ENCODE data around the gene UQCRFS1.

UQCRFS1 gene

DNA sequence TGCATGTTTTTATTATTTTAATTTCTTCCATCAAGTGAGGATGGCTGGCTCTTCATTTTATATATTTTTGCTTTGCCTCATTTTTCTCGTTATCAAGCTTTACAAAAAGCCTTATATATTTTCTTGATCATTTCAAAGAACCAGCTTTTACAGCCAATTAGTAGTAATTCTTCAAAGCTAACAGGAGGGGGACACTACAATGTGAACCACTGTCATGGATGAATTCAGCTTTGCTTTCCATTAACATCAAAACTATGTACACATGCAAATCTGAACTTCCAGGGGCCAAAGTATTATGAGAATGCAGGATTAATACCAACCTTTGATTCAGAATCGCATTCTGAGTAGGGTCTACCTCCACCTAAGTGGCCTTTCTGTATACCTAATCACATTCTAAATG, 11.1 kb downstream of the UQCRFS1 start:
- H3K9me3 Mint-ChIP-seq: peaks cover 4 to 19% of the 10 kb centered on the region in 2 donors
- DNase-seq: no peak

DNA sequence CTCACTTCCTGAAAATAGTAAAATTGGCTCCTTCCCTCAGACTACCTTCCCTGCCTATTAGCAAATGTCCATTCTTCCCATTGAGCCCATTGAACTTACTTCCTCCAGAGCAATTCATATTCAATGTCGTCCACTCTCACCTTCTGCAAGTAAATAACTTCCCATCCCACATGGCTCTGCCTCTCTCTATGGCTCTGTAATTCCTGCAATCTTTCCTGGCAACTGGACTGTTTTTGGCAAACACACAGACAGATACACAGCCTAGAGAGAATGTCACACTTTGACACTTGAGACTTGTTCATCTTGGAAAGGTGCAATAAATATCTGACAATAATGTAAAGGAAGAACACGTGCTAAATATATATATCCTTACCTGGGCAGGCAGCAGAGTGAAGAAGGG, 18.3 kb downstream of the UQCRFS1 start:
- Mint-ChIP-seq H3K27me3 (no peaks in the 10 kb centered on the region), H3K27ac (no peak overlapping the region), H3K4me3 (no peak overlapping the region), H3K4me1 (peaks cover 8% of the 10 kb centered on the region), H3K9me3 (peaks cover 4 to 21% of the 10 kb centered on the region in 2 donors)
- no peak for DNase-seq
- ATAC-seq: no peak

More for the DNA sequence above, 11.1 kb downstream of the UQCRFS1 start:
- ATAC-seq: no peak
- Mint-ChIP-seq H3K4me1 (no peaks in the 10 kb centered on the region), H3K27ac (no peak overlapping the region), H3K27me3 (no peaks in the 10 kb centered on the region), H3K4me3 (no peak overlapping the region)

DNA sequence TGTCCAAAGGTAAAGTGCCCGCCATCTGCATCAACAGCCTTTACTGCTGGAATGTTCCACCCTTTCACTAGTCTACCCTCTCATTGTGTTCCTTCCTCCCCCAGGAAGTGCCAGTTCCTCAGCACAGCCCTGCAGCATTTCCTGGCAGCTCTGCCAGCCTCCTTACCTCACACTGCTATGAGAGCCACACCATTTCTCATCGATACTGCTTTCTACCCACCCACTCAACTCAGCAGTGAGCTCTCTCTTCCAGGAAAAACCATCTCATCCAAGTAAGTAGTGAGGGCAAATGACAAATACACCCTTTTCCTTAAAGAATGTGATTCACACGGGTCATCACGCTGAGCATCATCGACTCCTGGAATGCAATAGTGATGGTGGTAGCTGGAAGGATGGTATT, 19.8 kb downstream of the UQCRFS1 start:
- no peak overlapping the region for H3K4me3 Mint-ChIP-seq
- peaks cover 8% of the 10 kb centered on the region for H3K4me1 Mint-ChIP-seq
- DNase-seq: no peak
- ATAC-seq: no peak
- peaks cover 4 to 13% of the 10 kb centered on the region in 2 donors for H3K9me3 Mint-ChIP-seq
- H3K27ac Mint-ChIP-seq: peak overlapping the region in 1 of 2 donors; percentile 7
- H3K27me3 Mint-ChIP-seq: no peaks in the 10 kb centered on the region

DNA sequence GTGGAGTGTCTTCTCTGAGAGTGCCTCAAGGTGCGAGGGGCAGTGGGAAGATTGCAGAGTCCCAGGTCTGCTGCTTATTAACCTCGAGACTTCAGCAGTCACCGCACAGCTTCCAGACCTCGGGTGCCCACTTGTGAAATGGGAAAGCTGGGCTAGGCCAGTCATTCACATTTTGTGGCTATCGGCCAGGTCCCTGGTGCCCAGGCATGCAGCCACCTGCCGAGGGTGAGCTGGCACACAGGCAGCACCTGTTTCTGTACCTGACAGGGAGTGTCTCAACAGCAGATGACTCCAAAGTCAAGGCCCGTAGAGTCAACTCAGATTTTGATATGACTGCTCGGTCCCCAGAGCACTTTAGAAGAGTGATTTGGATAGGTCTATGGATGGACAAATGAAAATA, 21.9 kb downstream of the UQCRFS1 start:
- no peak for DNase-seq
- no peak for ATAC-seq
- no peak overlapping the region for H3K4me3 Mint-ChIP-seq
- H3K9me3 Mint-ChIP-seq: no peaks in the 10 kb centered on the region
- no peaks in the 10 kb centered on the region for H3K27me3 Mint-ChIP-seq
- no peak overlapping the region for H3K27ac Mint-ChIP-seq
- H3K4me1 Mint-ChIP-seq: peaks cover 8% of the 10 kb centered on the region

DNA sequence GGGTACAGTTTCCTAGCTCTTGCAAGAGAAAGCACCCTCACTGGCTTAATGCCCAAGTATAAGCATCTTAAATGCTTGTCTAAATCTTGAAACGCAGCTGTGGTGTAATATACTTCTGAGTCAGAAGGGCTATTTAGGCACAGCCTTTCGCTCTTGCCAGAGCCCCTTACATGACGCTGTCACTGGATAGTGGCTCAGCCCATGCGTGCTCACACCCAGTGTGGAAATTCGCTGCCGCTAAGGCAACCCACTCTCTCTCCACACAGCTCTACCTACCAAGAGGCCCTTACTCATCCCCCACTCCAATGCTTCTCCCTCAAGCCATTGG, 24.0 kb downstream of the UQCRFS1 start:
- H3K4me1 Mint-ChIP-seq: peaks cover 8% of the 10 kb centered on the region
- H3K27ac Mint-ChIP-seq: peak overlapping the region in 1 of 2 donors; percentile 10
- DNase-seq (no peak), ATAC-seq (no peak)
- H3K4me3 Mint-ChIP-seq: no peak overlapping the region
- H3K9me3 Mint-ChIP-seq: no peaks in the 10 kb centered on the region
- H3K27me3 Mint-ChIP-seq: no peaks in the 10 kb centered on the region

DNA sequence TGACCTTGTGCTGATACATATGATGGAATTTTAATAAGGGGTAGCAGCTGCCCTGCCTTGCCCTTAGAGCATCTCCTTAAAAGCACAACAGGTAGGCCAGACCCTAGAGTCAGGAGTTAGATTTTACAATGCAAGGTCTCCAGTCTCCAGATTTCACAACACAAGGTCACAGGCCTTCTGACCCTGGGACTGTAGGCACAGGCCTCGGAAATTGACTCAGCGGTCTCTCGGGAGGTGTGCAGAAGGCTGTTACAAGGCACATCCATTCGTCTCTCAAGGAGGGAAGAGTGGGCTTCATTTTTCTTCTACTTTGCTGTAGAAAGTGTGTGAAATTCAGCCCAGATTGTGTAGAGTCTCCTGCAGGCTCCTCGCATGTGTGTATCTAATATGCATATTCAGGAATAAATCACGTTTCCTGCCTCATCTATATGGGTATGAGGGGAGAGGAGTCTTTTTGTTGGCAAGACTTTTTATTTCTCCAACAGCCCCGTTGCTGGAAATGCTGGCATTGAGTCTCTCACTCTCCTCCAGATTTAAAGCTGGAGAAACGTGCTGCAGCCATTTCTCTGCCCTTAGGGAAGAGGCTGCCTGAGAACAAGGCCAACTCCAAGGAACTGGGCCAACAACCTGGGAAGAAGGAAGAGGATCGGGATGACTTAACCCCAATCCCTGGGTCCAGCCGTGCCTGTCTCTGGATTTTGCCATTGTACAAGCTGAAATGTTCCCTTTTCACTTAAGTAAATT, 24.5 kb downstream of the UQCRFS1 start:
- DNase-seq: no peak

DNA sequence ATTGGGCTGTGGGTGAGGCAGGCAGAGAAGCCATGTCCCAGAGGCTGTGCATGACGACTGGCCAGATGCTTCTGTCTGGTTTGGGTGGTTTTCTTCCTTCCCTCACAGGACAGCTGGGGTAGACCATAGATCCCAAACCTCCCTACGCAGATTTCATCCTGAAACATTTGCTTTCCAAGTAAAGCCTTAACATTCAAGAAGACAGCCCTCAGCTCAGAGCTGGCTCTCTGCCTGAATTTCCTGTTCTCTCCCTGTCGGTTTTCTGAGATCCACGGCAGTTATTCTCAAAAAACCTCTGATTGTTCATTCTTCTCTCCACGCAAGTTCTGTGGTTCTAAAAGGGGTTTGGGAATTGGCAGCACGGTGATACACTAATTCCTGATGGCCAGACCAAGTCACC, 25.3 kb downstream of the UQCRFS1 start:
- Mint-ChIP-seq H3K4me3 (no peak overlapping the region), H3K27ac (peak overlapping the region in 1 of 2 donors; percentile 85), H3K27me3 (no peaks in the 10 kb centered on the region), H3K9me3 (no peaks in the 10 kb centered on the region), H3K4me1 (no peaks in the 10 kb centered on the region)
- ATAC-seq (no peak), DNase-seq (no peak)

More for the DNA sequence above, 24.5 kb downstream of the UQCRFS1 start:
- H3K9me3 Mint-ChIP-seq: no peaks in the 10 kb centered on the region
- peaks cover 7% of the 10 kb centered on the region for H3K4me1 Mint-ChIP-seq
- H3K27ac Mint-ChIP-seq: peak overlapping the region in 1 of 2 donors; percentile 10
- no peak for ATAC-seq
- no peak overlapping the region for H3K4me3 Mint-ChIP-seq
- H3K27me3 Mint-ChIP-seq: no peaks in the 10 kb centered on the region

DNA sequence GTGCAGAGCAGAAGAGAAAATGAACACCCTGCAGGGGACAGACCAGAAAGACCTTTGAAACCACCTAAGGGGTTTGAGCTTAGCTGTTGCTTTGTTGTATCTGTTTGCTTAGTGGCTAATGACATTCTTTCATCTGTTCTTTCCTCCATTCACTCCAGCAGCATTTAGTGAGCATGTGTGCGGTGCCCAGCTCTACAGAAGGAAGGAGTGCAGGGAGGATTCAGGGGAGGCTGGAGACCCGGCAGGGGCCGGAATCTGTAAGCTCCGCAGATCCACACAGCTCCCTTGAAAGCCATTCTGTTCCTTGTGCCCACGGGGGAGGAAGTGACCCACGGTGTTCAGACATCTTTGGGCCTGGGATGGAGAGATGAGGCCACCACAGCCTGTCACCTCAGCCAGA, 27.5 kb downstream of the UQCRFS1 start:
- DNase-seq (no peak), ATAC-seq (no peak)
- Mint-ChIP-seq H3K4me3 (no peak overlapping the region), H3K9me3 (no peaks in the 10 kb centered on the region), H3K27ac (no peak overlapping the region), H3K4me1 (no peaks in the 10 kb centered on the region), H3K27me3 (no peaks in the 10 kb centered on the region)

DNA sequence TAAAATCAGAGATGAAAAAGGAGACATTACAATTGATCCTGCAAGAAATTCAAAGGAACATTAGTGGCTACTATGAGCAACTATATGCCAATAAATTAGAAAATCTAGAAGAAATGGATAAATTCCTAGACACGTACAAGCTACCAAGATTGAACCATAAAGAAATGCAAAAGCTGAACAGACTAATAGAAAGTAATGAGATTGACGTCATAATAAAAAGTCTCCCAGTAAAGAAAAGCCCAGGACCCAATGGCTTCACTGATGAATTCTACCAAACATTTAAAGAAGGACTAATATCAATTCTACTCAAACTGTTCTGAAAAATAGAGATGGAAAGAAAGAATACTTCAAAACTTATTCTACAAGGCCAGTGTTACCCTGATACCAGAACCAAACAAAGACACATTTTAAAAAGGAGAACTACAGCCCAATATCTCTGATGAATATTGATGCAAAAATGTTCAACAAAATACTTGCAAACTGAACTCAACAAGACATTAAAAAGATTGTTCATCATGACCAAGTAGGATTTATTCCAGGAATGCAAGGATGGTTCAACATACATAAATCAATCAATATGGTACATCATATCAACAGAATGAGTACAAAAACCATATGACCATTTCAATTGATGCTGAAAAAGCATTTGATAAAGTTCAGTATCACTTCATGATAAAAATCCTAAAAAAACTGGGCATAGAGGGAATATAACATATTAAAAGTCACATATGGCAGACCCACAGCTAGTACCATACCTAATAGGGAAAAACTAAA, 35.8 kb downstream of the UQCRFS1 start:
- H3K9me3 Mint-ChIP-seq: peaks cover 39 to 43% of the 10 kb centered on the region in 2 donors
- no peak for ATAC-seq
- DNase-seq: no peak

DNA sequence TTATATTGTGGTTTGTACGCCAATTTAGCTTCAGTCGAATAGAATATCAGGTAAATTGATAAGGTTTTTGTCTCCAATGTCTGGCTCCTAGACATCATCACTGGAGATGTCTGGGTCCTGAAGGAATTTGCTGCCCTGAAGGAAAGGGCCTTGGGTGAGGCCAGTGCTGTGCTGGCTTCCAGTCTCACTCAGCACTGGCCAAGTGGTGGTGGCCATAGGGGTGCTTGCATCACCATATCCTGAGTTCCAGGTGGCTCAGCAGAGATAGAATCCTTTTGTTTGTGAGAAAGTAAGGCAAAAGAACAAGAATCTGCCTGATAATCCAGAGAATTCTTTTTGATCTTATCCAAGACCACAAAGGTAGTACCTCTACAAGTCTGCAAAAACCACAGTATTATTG, 39.1 kb downstream of the UQCRFS1 start:
- Mint-ChIP-seq H3K4me1 (peaks cover 7% of the 10 kb centered on the region), H3K27ac (no peak overlapping the region), H3K4me3 (no peak overlapping the region), H3K27me3 (no peaks in the 10 kb centered on the region), H3K9me3 (peaks cover 34 to 39% of the 10 kb centered on the region in 2 donors)
- DNase-seq (no peak), ATAC-seq (no peak)

More for the DNA sequence above, 35.8 kb downstream of the UQCRFS1 start:
- Mint-ChIP-seq H3K4me3 (no peak overlapping the region), H3K27ac (no peak overlapping the region), H3K4me1 (no peaks in the 10 kb centered on the region), H3K27me3 (no peaks in the 10 kb centered on the region)

DNA sequence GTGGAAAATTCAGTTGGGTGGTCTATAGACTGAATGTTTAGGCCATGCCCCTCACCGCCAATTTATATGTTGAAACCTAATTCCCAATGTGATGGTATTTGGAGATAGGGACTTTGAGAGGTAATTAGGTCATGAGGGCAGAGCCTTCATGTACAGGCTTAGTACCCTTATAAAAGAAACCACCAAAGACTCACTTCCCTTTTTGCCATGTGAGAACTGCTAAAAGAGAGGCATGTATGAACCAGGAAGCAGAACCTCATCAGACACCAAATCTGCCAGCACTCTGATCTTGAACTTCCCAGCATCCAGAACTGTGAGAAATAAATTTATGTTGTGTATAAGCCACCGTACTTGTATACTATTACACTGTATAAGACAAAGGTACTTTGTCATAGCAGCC, 40.6 kb downstream of the UQCRFS1 start:
- DNase-seq: no peak
- H3K9me3 Mint-ChIP-seq: peaks cover 32 to 37% of the 10 kb centered on the region in 2 donors
- ATAC-seq: no peak
- no peak overlapping the region for H3K27ac Mint-ChIP-seq
- no peaks in the 10 kb centered on the region for H3K27me3 Mint-ChIP-seq
- no peak overlapping the region for H3K4me3 Mint-ChIP-seq
- peaks cover 7% of the 10 kb centered on the region for H3K4me1 Mint-ChIP-seq

DNA sequence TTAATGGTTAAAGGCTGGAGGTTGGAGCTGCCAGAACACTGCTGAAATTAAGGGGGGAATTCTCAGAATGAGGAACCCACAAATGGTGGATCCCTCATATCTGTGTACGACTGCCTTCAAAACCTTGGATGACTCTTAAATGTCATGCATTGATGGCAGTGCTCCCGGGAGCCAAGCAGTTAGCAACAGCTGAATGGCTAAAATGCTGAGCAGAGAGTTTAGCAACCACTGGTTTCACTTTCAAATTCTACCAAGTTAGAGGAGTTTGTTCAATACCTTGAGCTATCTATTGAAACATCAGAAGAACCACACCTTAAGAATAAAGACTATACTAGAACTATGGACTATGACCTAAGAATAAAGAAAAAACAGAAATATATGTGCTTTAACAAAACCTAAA, 41.4 kb downstream of the UQCRFS1 start:
- Mint-ChIP-seq H3K27ac (no peak overlapping the region), H3K9me3 (peaks cover 25 to 31% of the 10 kb centered on the region in 2 donors), H3K27me3 (no peaks in the 10 kb centered on the region), H3K4me1 (peaks cover 7% of the 10 kb centered on the region), H3K4me3 (no peak overlapping the region)
- ATAC-seq (no peak), DNase-seq (no peak)

DNA sequence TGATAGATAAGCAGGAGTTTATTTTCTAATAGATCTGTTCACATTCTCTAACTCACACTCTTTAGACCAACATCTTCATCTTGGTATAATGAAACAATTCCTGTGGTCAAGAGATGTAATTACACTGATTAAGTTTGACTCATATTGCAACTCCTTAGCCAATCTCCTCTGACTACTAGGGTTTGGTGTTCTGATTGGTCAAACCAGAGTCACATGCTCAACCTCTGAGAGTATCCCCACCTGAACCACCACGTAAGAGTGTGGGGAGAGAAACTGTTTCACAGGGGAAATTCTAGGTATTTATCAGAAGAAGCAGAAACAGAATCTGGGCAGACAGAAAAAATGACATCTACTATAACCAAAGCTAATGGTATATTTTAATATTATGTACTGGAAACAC, 42.4 kb downstream of the UQCRFS1 start:
- no peak overlapping the region for H3K4me3 Mint-ChIP-seq
- H3K27me3 Mint-ChIP-seq: no peaks in the 10 kb centered on the region
- no peak overlapping the region for H3K27ac Mint-ChIP-seq
- DNase-seq (no peak), ATAC-seq (peak; percentile 89)
- H3K4me1 Mint-ChIP-seq: peaks cover 7% of the 10 kb centered on the region
- H3K9me3 Mint-ChIP-seq: peaks cover 16 to 22% of the 10 kb centered on the region in 2 donors

DNA sequence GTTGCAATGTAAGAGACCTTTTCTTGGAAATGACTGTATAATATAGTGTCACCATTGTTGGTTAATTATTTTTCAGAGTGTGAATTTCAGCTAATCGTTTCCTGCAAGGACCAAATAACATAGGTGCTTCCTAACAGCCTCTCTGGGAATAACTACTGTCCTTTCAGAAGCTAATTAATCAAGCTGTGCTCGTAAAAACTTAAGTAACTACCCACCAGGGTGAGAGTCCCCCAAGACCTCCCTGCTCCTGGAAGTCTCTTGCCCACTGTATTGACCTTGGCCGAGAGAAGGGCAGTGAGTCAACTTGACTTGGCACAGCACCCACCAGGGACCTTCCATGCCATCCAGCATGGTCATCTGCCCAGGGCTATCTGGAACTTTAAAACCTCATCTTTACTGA, 50.3 kb downstream of the UQCRFS1 start:
- H3K4me3 Mint-ChIP-seq: no peak overlapping the region
- no peak for ATAC-seq
- no peak overlapping the region for H3K27ac Mint-ChIP-seq
- no peaks in the 10 kb centered on the region for H3K4me1 Mint-ChIP-seq
- H3K27me3 Mint-ChIP-seq: peaks cover 14% of the 10 kb centered on the region
- peaks cover 3 to 11% of the 10 kb centered on the region in 2 donors for H3K9me3 Mint-ChIP-seq
- DNase-seq: no peak

DNA sequence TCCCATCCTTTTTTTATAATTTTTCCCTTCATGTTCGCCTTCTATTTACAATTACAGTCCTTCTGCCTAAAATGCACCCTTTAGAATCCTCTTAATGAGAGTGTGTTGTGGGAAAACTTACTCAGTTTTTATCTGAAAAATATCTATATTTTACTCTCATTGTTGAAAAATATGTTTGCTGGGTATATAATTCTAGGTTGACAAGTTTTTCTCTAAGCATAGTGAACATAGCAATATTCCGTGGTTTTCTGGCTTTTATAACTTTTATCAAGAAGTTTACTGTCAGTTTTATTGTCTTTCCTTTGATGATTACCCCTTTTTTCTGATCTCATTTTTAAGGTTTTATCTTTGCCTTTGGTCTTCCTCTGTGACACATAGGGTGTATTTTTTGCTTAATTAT, 57.3 kb downstream of the UQCRFS1 start:
- Mint-ChIP-seq H3K9me3 (peaks cover 33 to 52% of the 10 kb centered on the region in 2 donors), H3K4me3 (no peak overlapping the region), H3K27me3 (peaks cover 7% of the 10 kb centered on the region), H3K4me1 (no peaks in the 10 kb centered on the region), H3K27ac (no peak overlapping the region)
- no peak for ATAC-seq
- DNase-seq: no peak

Data from stimulated activated naive CD8-positive, alpha-beta T cell treated with anti-CD3 and anti-CD28 coated beads, Interleukin-15, amount 100 ng/mL, for 72 hours (primary cell).